WTC11 (cell line): ENCODE data around the gene PRRG2. TPM values are rescaled to one million over a fixed set of nuclear protein-coding genes. Genes with fewer than 3 reads are reported as not detected.
A peak's percentile ranks its signal among the peaks of the same experiment; 100 is the strongest.

Experiments used
- ATAC-seq: fragments of 200-7000 bp; cut with Tn5 transposase; 2 replicates; pipeline ENCODE4 v1.10.0; 2021; ENCODE audit warnings: mild to moderate bottlenecking, moderate library complexity
- CTCF ChIA-PET: fragments of 300-600 bp; sonication (Branson Sonifier 250); formaldehyde crosslinking; loops from one replicate; lab custom pipeline; 2021; ENCODE audit warnings: antibody characterized with exemption; lab: Charles Lee
- POLR2A ChIA-PET: fragments of 350-600 bp; sonication (Branson Sonifier 250); formaldehyde crosslinking; loops from one replicate; lab custom pipeline; 2021; ENCODE audit warnings: antibody characterized with exemption; lab: Charles Lee
- DNase-seq: peaks from one replicate; pipeline ENCODE4 v3.0.0; 2021; ENCODE audit warnings: low spot score
- H3K27ac Mint-ChIP-seq: 2 replicates; pipeline ENCODE4 v1.8.0; 2021; ENCODE audit warnings: mixed read lengths
- H3K27me3 Mint-ChIP-seq: 2 replicates; pipeline ENCODE4 v1.8.0; 2021; ENCODE audit warnings: low read depth, mild to moderate bottlenecking, moderate library complexity, mixed read lengths
- H3K36me3 Mint-ChIP-seq: 2 replicates; pipeline ENCODE4 v1.8.0; 2021; ENCODE audit warnings: mixed read lengths
- H3K4me1 Mint-ChIP-seq: 2 replicates; pipeline ENCODE4 v1.8.0; 2022; ENCODE audit warnings: mixed read lengths
- H3K4me3 Mint-ChIP-seq: 2 replicates; pipeline ENCODE4 v1.8.0; 2021; ENCODE audit warnings: mild to moderate bottlenecking, moderate library complexity, mixed read lengths
- H3K9me3 Mint-ChIP-seq: 2 replicates; pipeline ENCODE4 v1.8.0; 2021; ENCODE audit warnings: mixed read lengths
- ATF1 ChIP-seq: sonication (generic); formaldehyde crosslinking; IDR thresholded peaks from 2 replicates; pipeline ENCODE4 v1.8.1; 2023; ENCODE audit warnings: mild to moderate bottlenecking, moderate library complexity, missing genetic modification reagents
- CREB1 ChIP-seq: sonication (generic); formaldehyde crosslinking; IDR thresholded peaks from 2 replicates; pipeline ENCODE4 v1.8.0; 2023; ENCODE audit warnings: mild to moderate bottlenecking, missing genetic modification reagents
- ESRRA ChIP-seq: sonication (generic); formaldehyde crosslinking; IDR thresholded peaks from 2 replicates; pipeline ENCODE4 v1.8.1; 2022; ENCODE audit warnings: mild to moderate bottlenecking, missing genetic modification reagents, borderline replicate concordance
- FOXK1 ChIP-seq: sonication (generic); formaldehyde crosslinking; IDR thresholded peaks from 2 replicates; pipeline ENCODE4 v1.8.0; 2022; ENCODE audit warnings: mild to moderate bottlenecking, moderate library complexity, missing genetic modification reagents
- NFE2L1 ChIP-seq: sonication (generic); formaldehyde crosslinking; IDR thresholded peaks from 2 replicates; pipeline ENCODE4 v1.8.1; 2023; ENCODE audit warnings: missing genetic modification reagents
- TEAD4 ChIP-seq: sonication (generic); formaldehyde crosslinking; IDR thresholded peaks from 2 replicates; pipeline ENCODE4 v1.8.0; 2022; ENCODE audit warnings: mild to moderate bottlenecking, missing genetic modification reagents
- TP53 ChIP-seq: sonication (generic); formaldehyde crosslinking; IDR thresholded peaks from 2 replicates; pipeline ENCODE4 v1.8.1; 2023; ENCODE audit warnings: mild to moderate bottlenecking, missing genetic modification reagents
- ZNF263 ChIP-seq: sonication (generic); formaldehyde crosslinking; IDR thresholded peaks from 2 replicates; pipeline ENCODE4 v1.8.1; 2022; ENCODE audit warnings: low read depth, mild to moderate bottlenecking, moderate library complexity, missing genetic modification reagents
- ZNF317 ChIP-seq: sonication (generic); formaldehyde crosslinking; IDR thresholded peaks from 2 replicates; pipeline ENCODE4 v1.8.1; 2023; ENCODE audit warnings: low read depth, mild to moderate bottlenecking, moderate library complexity, missing genetic modification reagents, borderline replicate concordance
- total RNA-seq: library from RNA; stranded (reverse); gene quantifications from 3 replicates; pipeline ENCODE4 v1.2.3, GENCODE V29; 2021
- TF ChIP-seq, protein P1 (sequence below): sonication (generic); formaldehyde crosslinking; IDR thresholded peaks from 2 replicates; pipeline ENCODE4 v1.8.1; 2023; ENCODE audit warnings: mild to moderate bottlenecking, missing genetic modification reagents, borderline replicate concordance
- TF ChIP-seq, protein P2 (sequence below): sonication (generic); formaldehyde crosslinking; IDR thresholded peaks from 2 replicates; pipeline ENCODE4 v1.8.0; 2023; ENCODE audit warnings: missing genetic modification reagents, mild to moderate bottlenecking, borderline replicate concordance
- TF ChIP-seq, protein P3 (sequence below): sonication (generic); formaldehyde crosslinking; IDR thresholded peaks from 2 replicates; pipeline ENCODE4 v1.8.1; 2023; ENCODE audit warnings: mild to moderate bottlenecking, moderate library complexity, missing genetic modification reagents
- TF ChIP-seq, protein P4 (sequence below): sonication (generic); formaldehyde crosslinking; IDR thresholded peaks from 2 replicates; pipeline ENCODE4 v1.8.0; 2022; ENCODE audit warnings: mild to moderate bottlenecking, missing genetic modification reagents
- TF ChIP-seq, protein P5 (sequence below): fragments of 250-450 bp; sonication (Bioruptor Pico); IDR thresholded peaks from 2 replicates; pipeline ENCODE4 v1.9.0; 2021; ENCODE audit warnings: mild to moderate bottlenecking, borderline replicate concordance
- TF ChIP-seq, protein P6 (sequence below): sonication (generic); formaldehyde crosslinking; IDR thresholded peaks from 2 replicates; pipeline ENCODE4 v1.8.0; 2022; ENCODE audit warnings: mild to moderate bottlenecking, missing genetic modification reagents
- TF ChIP-seq, protein P7 (sequence below): fragments of 250-450 bp; sonication (Bioruptor Pico); IDR thresholded peaks from 2 replicates; pipeline ENCODE4 v1.9.0; 2021; ENCODE audit warnings: mild to moderate bottlenecking

Gene PRRG2
- total RNA-seq, 1 experiment from 2014 or later = 5.9 TPM

DNA sequence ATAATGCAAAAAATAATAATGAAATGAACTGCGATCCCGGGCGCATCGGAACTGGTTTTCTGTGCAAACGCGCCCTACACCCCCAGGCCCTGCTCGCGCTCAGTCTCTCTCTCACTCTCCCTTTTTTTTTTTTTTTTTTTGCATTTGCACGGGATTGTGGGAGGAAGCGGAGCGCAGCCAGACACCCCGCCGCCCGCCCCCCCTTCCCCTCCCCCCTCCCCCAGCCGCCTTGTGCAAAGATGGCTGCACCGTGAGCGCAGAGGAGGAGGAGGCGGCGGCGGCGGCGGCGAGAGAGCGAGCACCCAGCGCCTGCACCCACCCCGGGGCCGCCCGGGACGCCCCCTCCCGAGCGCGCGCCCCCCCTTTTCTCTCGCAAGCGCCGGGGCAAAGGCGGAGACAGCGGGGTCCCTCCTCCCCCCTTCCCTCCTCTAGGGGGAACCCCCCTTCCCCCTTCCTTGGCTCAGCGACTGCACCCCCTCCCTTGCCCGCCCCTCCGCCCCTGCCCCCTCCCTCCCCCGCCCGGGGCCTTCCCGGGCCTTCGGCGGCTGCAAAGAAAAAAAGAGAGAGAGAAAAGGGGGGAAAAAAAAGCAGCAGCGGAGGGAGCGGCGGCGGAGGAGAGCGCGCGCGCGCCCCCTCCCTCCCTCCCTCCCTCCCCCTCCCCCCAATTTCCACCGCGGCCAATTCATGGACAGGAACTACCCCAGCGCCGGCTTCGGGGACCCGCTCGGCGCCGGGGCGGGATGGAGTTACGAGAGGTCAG, 10.0 kb downstream of the PRRG2 start, which contains the start of gene PRR12 (continued):
- TF ChIP-seq, protein P1, sequence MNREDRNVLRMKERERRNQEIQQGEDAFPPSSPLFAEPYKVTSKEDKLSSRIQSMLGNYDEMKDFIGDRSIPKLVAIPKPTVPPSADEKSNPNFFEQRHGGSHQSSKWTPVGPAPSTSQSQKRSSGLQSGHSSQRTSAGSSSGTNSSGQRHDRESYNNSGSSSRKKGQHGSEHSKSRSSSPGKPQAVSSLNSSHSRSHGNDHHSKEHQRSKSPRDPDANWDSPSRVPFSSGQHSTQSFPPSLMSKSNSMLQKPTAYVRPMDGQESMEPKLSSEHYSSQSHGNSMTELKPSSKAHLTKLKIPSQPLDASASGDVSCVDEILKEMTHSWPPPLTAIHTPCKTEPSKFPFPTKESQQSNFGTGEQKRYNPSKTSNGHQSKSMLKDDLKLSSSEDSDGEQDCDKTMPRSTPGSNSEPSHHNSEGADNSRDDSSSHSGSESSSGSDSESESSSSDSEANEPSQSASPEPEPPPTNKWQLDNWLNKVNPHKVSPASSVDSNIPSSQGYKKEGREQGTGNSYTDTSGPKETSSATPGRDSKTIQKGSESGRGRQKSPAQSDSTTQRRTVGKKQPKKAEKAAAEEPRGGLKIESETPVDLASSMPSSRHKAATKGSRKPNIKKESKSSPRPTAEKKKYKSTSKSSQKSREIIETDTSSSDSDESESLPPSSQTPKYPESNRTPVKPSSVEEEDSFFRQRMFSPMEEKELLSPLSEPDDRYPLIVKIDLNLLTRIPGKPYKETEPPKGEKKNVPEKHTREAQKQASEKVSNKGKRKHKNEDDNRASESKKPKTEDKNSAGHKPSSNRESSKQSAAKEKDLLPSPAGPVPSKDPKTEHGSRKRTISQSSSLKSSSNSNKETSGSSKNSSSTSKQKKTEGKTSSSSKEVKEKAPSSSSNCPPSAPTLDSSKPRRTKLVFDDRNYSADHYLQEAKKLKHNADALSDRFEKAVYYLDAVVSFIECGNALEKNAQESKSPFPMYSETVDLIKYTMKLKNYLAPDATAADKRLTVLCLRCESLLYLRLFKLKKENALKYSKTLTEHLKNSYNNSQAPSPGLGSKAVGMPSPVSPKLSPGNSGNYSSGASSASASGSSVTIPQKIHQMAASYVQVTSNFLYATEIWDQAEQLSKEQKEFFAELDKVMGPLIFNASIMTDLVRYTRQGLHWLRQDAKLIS (CRISPR knock-in tag) = no peak
- TF ChIP-seq NFE2L1 (CRISPR knock-in tag) (no peak), ZNF263 (CRISPR knock-in tag) (no peak)
- TF ChIP-seq, all 79 proteins: peak for 4

DNA sequence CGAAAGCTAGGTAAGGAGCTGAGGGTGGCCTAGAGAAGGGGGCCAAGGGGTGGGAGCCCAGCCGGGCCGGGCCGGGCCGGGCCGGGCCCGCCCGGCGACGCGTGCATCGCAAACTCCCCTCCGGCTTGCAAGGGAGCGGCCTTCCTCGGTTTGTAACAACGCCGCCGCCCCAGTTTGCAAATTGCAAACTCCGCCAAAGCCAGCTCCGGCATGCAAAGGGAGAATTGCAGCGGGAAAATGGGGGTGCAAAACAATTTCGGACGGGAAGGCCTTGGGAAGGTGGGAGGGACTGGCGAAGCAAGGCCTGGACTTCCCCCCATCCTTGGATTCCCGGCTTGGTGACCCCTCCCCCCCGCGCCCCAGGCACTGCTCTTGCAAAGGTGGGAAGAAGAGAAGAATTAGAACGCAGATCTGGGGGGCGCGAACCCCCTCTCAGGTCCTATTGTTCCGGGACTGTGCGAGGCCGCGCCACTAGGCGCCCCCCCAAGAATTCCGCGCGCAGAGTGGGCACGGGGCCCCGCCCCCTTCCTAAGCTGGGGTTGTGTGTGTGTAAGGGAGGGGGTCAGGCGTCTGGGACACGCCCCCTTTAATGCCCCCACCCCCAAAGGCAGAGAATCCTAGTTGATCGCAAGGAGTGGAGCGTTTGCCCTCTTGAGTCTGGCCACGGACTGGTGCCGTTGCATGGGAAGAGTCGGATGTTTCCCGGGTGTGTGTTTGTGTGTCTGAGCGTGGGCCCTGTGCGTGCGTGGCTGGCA, 10.8 kb downstream of the PRRG2 start:
- H3K4me1 Mint-ChIP-seq = peaks cover 11% of the 10 kb centered on the region
- CTCF ChIA-PET = interaction anchor here (0.6 to 4.0 kb wide), 3 partner anchors 21 to 161 kb away, joined by 3 to 21 read pairs (median 3); no protein-coding TSS in a partner anchor
- ATAC-seq (no peak), DNase-seq (peak; percentile 70)
- no peaks in the 10 kb centered on the region for H3K9me3 Mint-ChIP-seq
- POLR2A ChIA-PET = interaction anchor here (1.2 kb wide), 1 partner anchor 48 kb away, joined by 3 read pairs; the partner anchor contains the start of gene RRAS
- H3K4me3 Mint-ChIP-seq = peak overlapping the region; percentile 95
- H3K27ac Mint-ChIP-seq = peak overlapping the region; percentile 89
- peaks cover 13% of the 10 kb centered on the region for H3K36me3 Mint-ChIP-seq
- H3K27me3 Mint-ChIP-seq = no peaks in the 10 kb centered on the region
- TF ChIP-seq, protein P2, sequence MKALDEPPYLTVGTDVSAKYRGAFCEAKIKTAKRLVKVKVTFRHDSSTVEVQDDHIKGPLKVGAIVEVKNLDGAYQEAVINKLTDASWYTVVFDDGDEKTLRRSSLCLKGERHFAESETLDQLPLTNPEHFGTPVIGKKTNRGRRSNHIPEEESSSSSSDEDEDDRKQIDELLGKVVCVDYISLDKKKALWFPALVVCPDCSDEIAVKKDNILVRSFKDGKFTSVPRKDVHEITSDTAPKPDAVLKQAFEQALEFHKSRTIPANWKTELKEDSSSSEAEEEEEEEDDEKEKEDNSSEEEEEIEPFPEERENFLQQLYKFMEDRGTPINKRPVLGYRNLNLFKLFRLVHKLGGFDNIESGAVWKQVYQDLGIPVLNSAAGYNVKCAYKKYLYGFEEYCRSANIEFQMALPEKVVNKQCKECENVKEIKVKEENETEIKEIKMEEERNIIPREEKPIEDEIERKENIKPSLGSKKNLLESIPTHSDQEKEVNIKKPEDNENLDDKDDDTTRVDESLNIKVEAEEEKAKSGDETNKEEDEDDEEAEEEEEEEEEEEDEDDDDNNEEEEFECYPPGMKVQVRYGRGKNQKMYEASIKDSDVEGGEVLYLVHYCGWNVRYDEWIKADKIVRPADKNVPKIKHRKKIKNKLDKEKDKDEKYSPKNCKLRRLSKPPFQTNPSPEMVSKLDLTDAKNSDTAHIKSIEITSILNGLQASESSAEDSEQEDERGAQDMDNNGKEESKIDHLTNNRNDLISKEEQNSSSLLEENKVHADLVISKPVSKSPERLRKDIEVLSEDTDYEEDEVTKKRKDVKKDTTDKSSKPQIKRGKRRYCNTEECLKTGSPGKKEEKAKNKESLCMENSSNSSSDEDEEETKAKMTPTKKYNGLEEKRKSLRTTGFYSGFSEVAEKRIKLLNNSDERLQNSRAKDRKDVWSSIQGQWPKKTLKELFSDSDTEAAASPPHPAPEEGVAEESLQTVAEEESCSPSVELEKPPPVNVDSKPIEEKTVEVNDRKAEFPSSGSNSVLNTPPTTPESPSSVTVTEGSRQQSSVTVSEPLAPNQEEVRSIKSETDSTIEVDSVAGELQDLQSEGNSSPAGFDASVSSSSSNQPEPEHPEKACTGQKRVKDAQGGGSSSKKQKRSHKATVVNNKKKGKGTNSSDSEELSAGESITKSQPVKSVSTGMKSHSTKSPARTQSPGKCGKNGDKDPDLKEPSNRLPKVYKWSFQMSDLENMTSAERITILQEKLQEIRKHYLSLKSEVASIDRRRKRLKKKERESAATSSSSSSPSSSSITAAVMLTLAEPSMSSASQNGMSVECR (CRISPR knock-in tag) = 0 out of 2 replicates have a peak, but pooled peaks have one; percentile 58
- 0 out of 2 replicates have a peak, but pooled peaks have one; percentile 9 for TF ChIP-seq ZNF317 (CRISPR knock-in tag)
- peak; percentile 40; the same call in 1 of the 2 replicates for TF ChIP-seq FOXK1 (CRISPR knock-in tag)
- peak; percentile 24; the same call in 1 of the 2 replicates for TF ChIP-seq ESRRA
- TF ChIP-seq, protein P3, sequence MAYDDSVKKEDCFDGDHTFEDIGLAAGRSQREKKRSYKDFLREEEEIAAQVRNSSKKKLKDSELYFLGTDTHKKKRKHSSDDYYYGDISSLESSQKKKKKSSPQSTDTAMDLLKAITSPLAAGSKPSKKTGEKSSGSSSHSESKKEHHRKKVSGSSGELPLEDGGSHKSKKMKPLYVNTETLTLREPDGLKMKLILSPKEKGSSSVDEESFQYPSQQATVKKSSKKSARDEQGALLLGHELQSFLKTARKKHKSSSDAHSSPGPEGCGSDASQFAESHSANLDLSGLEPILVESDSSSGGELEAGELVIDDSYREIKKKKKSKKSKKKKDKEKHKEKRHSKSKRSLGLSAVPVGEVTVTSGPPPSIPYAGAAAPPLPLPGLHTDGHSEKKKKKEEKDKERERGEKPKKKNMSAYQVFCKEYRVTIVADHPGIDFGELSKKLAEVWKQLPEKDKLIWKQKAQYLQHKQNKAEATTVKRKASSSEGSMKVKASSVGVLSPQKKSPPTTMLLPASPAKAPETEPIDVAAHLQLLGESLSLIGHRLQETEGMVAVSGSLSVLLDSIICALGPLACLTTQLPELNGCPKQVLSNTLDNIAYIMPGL (CRISPR knock-in tag) = peak; percentile 62; the same call in 1 of the 2 replicates
- TF ChIP-seq, protein P4, sequence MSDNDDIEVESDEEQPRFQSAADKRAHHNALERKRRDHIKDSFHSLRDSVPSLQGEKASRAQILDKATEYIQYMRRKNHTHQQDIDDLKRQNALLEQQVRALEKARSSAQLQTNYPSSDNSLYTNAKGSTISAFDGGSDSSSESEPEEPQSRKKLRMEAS (CRISPR knock-in tag) = peak; percentile 46; the same call in 1 of the 2 replicates
- TF ChIP-seq, protein P5, sequence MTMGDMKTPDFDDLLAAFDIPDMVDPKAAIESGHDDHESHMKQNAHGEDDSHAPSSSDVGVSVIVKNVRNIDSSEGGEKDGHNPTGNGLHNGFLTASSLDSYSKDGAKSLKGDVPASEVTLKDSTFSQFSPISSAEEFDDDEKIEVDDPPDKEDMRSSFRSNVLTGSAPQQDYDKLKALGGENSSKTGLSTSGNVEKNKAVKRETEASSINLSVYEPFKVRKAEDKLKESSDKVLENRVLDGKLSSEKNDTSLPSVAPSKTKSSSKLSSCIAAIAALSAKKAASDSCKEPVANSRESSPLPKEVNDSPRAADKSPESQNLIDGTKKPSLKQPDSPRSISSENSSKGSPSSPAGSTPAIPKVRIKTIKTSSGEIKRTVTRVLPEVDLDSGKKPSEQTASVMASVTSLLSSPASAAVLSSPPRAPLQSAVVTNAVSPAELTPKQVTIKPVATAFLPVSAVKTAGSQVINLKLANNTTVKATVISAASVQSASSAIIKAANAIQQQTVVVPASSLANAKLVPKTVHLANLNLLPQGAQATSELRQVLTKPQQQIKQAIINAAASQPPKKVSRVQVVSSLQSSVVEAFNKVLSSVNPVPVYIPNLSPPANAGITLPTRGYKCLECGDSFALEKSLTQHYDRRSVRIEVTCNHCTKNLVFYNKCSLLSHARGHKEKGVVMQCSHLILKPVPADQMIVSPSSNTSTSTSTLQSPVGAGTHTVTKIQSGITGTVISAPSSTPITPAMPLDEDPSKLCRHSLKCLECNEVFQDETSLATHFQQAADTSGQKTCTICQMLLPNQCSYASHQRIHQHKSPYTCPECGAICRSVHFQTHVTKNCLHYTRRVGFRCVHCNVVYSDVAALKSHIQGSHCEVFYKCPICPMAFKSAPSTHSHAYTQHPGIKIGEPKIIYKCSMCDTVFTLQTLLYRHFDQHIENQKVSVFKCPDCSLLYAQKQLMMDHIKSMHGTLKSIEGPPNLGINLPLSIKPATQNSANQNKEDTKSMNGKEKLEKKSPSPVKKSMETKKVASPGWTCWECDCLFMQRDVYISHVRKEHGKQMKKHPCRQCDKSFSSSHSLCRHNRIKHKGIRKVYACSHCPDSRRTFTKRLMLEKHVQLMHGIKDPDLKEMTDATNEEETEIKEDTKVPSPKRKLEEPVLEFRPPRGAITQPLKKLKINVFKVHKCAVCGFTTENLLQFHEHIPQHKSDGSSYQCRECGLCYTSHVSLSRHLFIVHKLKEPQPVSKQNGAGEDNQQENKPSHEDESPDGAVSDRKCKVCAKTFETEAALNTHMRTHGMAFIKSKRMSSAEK (CRISPR knock-in tag) = no peak
- peak; percentile 49; the same call in 1 of the 2 replicates for TF ChIP-seq TEAD4 (CRISPR knock-in tag)
- no peak for TF ChIP-seq ATF1 (CRISPR knock-in tag)
- 0 out of 2 replicates have a peak, but pooled peaks have one; percentile 57 for TF ChIP-seq TP53 (CRISPR knock-in tag)
- TF ChIP-seq, protein P6, sequence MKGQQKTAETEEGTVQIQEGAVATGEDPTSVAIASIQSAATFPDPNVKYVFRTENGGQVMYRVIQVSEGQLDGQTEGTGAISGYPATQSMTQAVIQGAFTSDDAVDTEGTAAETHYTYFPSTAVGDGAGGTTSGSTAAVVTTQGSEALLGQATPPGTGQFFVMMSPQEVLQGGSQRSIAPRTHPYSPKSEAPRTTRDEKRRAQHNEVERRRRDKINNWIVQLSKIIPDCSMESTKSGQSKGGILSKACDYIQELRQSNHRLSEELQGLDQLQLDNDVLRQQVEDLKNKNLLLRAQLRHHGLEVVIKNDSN = 0 out of 2 replicates have a peak, but pooled peaks have one; percentile 18
- TF ChIP-seq CREB1 = 0 out of 2 replicates have a peak, but pooled peaks have one; percentile 37
- TF ChIP-seq, protein P7, sequence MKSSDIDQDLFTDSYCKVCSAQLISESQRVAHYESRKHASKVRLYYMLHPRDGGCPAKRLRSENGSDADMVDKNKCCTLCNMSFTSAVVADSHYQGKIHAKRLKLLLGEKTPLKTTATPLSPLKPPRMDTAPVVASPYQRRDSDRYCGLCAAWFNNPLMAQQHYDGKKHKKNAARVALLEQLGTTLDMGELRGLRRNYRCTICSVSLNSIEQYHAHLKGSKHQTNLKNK (CRISPR knock-in tag) = no peak
